B cell (primary cell): ENCODE data around the gene DNAH2. TPM values are rescaled to one million over a fixed set of nuclear protein-coding genes. Genes with fewer than 3 reads are reported as not detected.

Experiments used
- ATAC-seq: fragments of 200-7000 bp; cut with Tn5 transposase; one replicate; pipeline ENCODE4 v1.10.0; 2021; ENCODE audit warnings: low read depth, mild to moderate bottlenecking, moderate number of reproducible peaks, moderate library complexity
- CTCF ChIA-PET: fragments of 350-600 bp; sonication (Branson Sonifier 250); formaldehyde crosslinking; loops from one replicate; lab custom pipeline; 2021; ENCODE audit warnings: antibody characterized with exemption, inconsistent platforms; lab: Charles Lee
- POLR2A ChIA-PET: fragments of 350-600 bp; sonication (Branson Sonifier 250); formaldehyde crosslinking; loops from one replicate; lab custom pipeline; 2021; ENCODE audit warnings: antibody characterized with exemption; lab: Charles Lee
- DNase-seq: peaks from one replicate; pipeline ENCODE4 v3.0.0; 2013
- H2AFZ ChIP-seq: 2 replicates; pipeline ENCODE4 v1.6.1; 2012; ENCODE audit warnings: mild to moderate bottlenecking, low read depth, low read length; ENCODE audit not compliant: insufficient read depth, poor library complexity, severe bottlenecking
- H3K27ac ChIP-seq, 2 donors: 1 replicate in 1 of 2; 2 replicates in 1 of 2; pipeline ENCODE4 v1.5.1; 2012 to 2013; ENCODE audit warnings: low read length in 2 of 2, mild to moderate bottlenecking in 2 of 2, moderate library complexity in 1 of 2
- H3K27me3 ChIP-seq, 4 experiments: fragments of 200-600 bp in 1 of 4; sonication (generic) in 1 of 4; replicated peaks in 1 of 4; 1 replicate in 2 of 4; 2 replicates in 2 of 4; pipeline versions ENCODE4 v1.6.1 to v1.7.0; 2013 to 2016; ENCODE audit warnings: low read length in 3 of 4, mild to moderate bottlenecking in 2 of 4, mixed read lengths in 1 of 4, moderate library complexity in 1 of 4; ENCODE audit not compliant: insufficient read depth in 4 of 4, control insufficient read depth in 3 of 4; ENCODE audit errors: control extremely low read depth in 1 of 4
- H3K36me3 ChIP-seq, 2 experiments: replicated peaks in 1 of 2; 1 replicate in 1 of 2; 2 replicates in 1 of 2; pipeline versions ENCODE4 v1.6.1 to v1.7.1; 2013; ENCODE audit warnings: low read length in 1 of 2; ENCODE audit not compliant: insufficient read depth in 2 of 2, control insufficient read depth in 1 of 2; ENCODE audit errors: control extremely low read depth in 1 of 2, extremely low read depth in 1 of 2
- H3K4me1 ChIP-seq, 2 donors: fragments of 200-600 bp in 1 of 2; sonication (generic) in 1 of 2; 1 replicate in 1 of 2; 2 replicates in 1 of 2; pipeline versions ENCODE4 v1.5.1 to v1.6.1; 2013 to 2017; ENCODE audit warnings: low read length in 2 of 2; ENCODE audit not compliant: control insufficient read depth in 2 of 2, insufficient read depth in 2 of 2
- H3K4me2 ChIP-seq: replicated peaks from 2 replicates; pipeline ENCODE3; 2012; ENCODE audit warnings: mild to moderate bottlenecking, low read depth, low read length; ENCODE audit not compliant: poor library complexity, severe bottlenecking
- H3K4me3 ChIP-seq, 5 experiments: fragments of 200-600 bp in 1 of 5; sonication (generic) in 1 of 5; 1 replicate in 3 of 5; 2 replicates in 2 of 5; pipeline versions ENCODE4 v1.5.1 to v1.7.0; 2011 to 2016; ENCODE audit warnings: low read length in 4 of 5, mild to moderate bottlenecking in 4 of 5, low read depth in 2 of 5, control low read depth in 1 of 5, moderate library complexity in 1 of 5; ENCODE audit not compliant: insufficient read depth in 1 of 5; ENCODE audit errors: control extremely low read depth in 1 of 5, extremely low read depth in 1 of 5
- H3K79me2 ChIP-seq: fragments of 200-600 bp; sonication (generic); one replicate; pipeline ENCODE4 v1.6.0; 2016; ENCODE audit warnings: low read length; ENCODE audit not compliant: control insufficient read depth, insufficient read depth
- H3K9ac ChIP-seq: fragments of 200-600 bp; sonication (generic); 2 replicates; pipeline ENCODE4 v1.6.1; 2017; ENCODE audit warnings: mild to moderate bottlenecking, low read length, moderate library complexity
- H3K9me3 ChIP-seq, 3 donors: one replicate each; pipeline versions ENCODE4 v1.6.1 to v1.7.1; 2013; ENCODE audit warnings: low read length in 2 of 3; ENCODE audit not compliant: control insufficient read depth in 2 of 3, insufficient read depth in 1 of 3; ENCODE audit errors: control extremely low read depth in 1 of 3
- H4K20me1 ChIP-seq: 2 replicates; pipeline ENCODE4 v1.6.0; 2012; ENCODE audit warnings: mild to moderate bottlenecking, low read length; ENCODE audit not compliant: insufficient read depth, control insufficient read depth, poor library complexity, severe bottlenecking
- H3K27ac Mint-ChIP-seq: one replicate; pipeline ENCODE4 v1.8.0; 2021; ENCODE audit warnings: mixed read lengths
- H3K27me3 Mint-ChIP-seq: one replicate; pipeline ENCODE4 v1.8.0; 2021; ENCODE audit warnings: mixed read lengths
- H3K4me1 Mint-ChIP-seq: one replicate; pipeline ENCODE4 v1.8.0; 2021; ENCODE audit warnings: mixed read lengths
- H3K4me3 Mint-ChIP-seq: one replicate; pipeline ENCODE4 v1.8.0; 2021; ENCODE audit warnings: mixed read lengths
- H3K9me3 Mint-ChIP-seq: one replicate; pipeline ENCODE4 v1.8.0; 2022; ENCODE audit warnings: mixed read lengths; ENCODE audit not compliant: insufficient read depth
- CTCF ChIP-seq: fragments of 200-600 bp; IDR thresholded peaks from one replicate; pipeline ENCODE4 v1.8.0; 2022; ENCODE audit warnings: antibody characterized with exemption, mild to moderate bottlenecking
- EZH2 ChIP-seq: IDR thresholded peaks from 2 replicates; pipeline ENCODE4 v1.6.1; 2012; ENCODE audit warnings: borderline replicate concordance, low read depth, mild to moderate bottlenecking, moderate library complexity, low read length; ENCODE audit not compliant: insufficient read depth, poor library complexity, severe bottlenecking
- WGBS: methylation state at CpG from one replicate; pipeline ENCODE4 v1.1.5; 2013; ENCODE audit warnings: missing lambda C conversion rate; ENCODE audit not compliant: insufficient coverage; 5-methylcytosine and 5-hydroxymethylcytosine counted together
- intact Hi-C: fragments of 100-400 bp; cut with micrococcal nuclease; formaldehyde crosslinking; loops from one replicate; pipeline ENCODE4 v1.10.0; 2022
- polyA plus RNA-seq: library from polyadenylated mRNA; depleted of rRNA; stranded (reverse); fragments of >200 nt; gene quantifications from 2 replicates; pipeline ENCODE4 v1.2.3, GENCODE V29; 2012
- total RNA-seq, 2 donors: library from RNA; stranded (reverse); fragments of 120-200 nt in 1 of 2; gene quantifications; 1 replicate in 1 of 2; 2 replicates in 1 of 2; pipeline versions ENCODE4 v1.2.3 to v1.2.4, GENCODE V29; 2013 to 2022

The DNAH2 gene
- total and polyA plus RNA-seq, 2 donors (not counting 1 experiment from before 2014, with no cell fraction given): 0.03 TPM; not detected in 1

- Histone ChIP-seq H3K79me2 (no peaks in the 10 kb centered on the region), H3K4me2 (no peak overlapping the region), H3K27ac (no peak overlapping the region), H3K36me3 (no peaks in the 10 kb centered on the region), H3K4me1 (no peaks in the 10 kb centered on the region), H3K27me3 (peaks cover 0 to 4% (median 0%) of the 10 kb centered on the region in 4 experiments), H3K9ac (no peak overlapping the region), H2AFZ (no peak overlapping the region), H4K20me1 (no peaks in the 10 kb centered on the region), H3K9me3 (peaks cover 0 to 3% (median 0%) of the 10 kb centered on the region in 3 donors), H3K4me3 (no peak overlapping the region)
- CTCF ChIA-PET: interaction anchor here (1.0 to 1.6 kb wide), 2 partner anchors 18 to 308 kb away, joined by 3 read pairs; no protein-coding TSS in a partner anchor
- Mint-ChIP-seq H3K9me3 (peaks cover 3% of the 10 kb centered on the region), H3K4me3 (no peak overlapping the region), H3K4me1 (no peaks in the 10 kb centered on the region), H3K27ac (no peak overlapping the region), H3K27me3 (peaks cover 25% of the 10 kb centered on the region)
- no CpG with 5 or more reads among the region's 10 CpGs for WGBS
- TF ChIP-seq EZH2 (no peak), CTCF (no peak)
- DNase-seq (no peak), ATAC-seq (no peak)
- intact Hi-C loops: loop anchor here (10.0 kb wide), 1 partner anchor 137 kb away; the partner anchor contains the start of gene CHD3
- POLR2A ChIA-PET: no interaction called here
These were observed 30.7 kb downstream of the DNAH2 start for GRCh38 chr17:7748076-7748775.

- Mint-ChIP-seq H3K27me3 (peaks cover 35% of the 10 kb centered on the region), H3K4me3 (no peak overlapping the region), H3K4me1 (no peaks in the 10 kb centered on the region), H3K27ac (no peak overlapping the region), H3K9me3 (peaks cover 3% of the 10 kb centered on the region)
- Histone ChIP-seq H4K20me1 (no peaks in the 10 kb centered on the region), H3K4me3 (no peak overlapping the region), H2AFZ (no peak overlapping the region), H3K79me2 (no peaks in the 10 kb centered on the region), H3K27ac (no peak overlapping the region), H3K4me2 (no peak overlapping the region), H3K9ac (no peak overlapping the region), H3K36me3 (no peaks in the 10 kb centered on the region), H3K9me3 (peaks cover 0 to 3% (median 0%) of the 10 kb centered on the region in 3 donors), H3K4me1 (no peaks in the 10 kb centered on the region), H3K27me3 (peaks cover 0 to 5% (median 0%) of the 10 kb centered on the region in 4 experiments)
- DNase-seq (no peak), ATAC-seq (no peak)
- no peak for TF ChIP-seq CTCF
- no peak for TF ChIP-seq EZH2
- ChIA-PET CTCF (no interaction called here), POLR2A (no interaction called here)
- intact Hi-C loops: no loop called here
- 83% methylated on average over 1 of the region's 4 CpGs for WGBS
These were observed 32.8 kb downstream of the DNAH2 start for GRCh38 chr17:7750321-7750821.
